MCF 10A (cell line): ENCODE results near the gene OR2C1. TPM values are rescaled to one million over a fixed set of nuclear protein-coding genes. Genes with fewer than 3 reads are reported as not detected.
A peak's percentile ranks its signal among the peaks of the same experiment; 100 is the strongest.

Source experiments
- BruUV-seq: library from RNA; stranded (reverse); fragments of 400-500 nt; replicated peaks from 2 replicates; lab custom pipeline; 2021; lab: Mats Ljungman, UMichigan
- CTCF ChIA-PET: fragments of 300-600 bp; sonication (Branson Sonifier 250); formaldehyde crosslinking; extraction: SDS; loops from one replicate; lab custom pipeline; 2021; ENCODE audit warnings: antibody characterized with exemption, inconsistent platforms; lab: Yijun Ruan, JAX
- POLR2A ChIA-PET: fragments of 300-600, 350-650 bp; sonication (Branson Sonifier 250); formaldehyde crosslinking; extraction: SDS; loops from one replicate; lab custom pipeline; 2020; ENCODE audit warnings: antibody characterized with exemption, inconsistent platforms; lab: Yijun Ruan, JAX
- DNase-seq: peaks from one replicate; pipeline ENCODE4 v3.0.0-alpha.2; 2018; ENCODE audit not compliant: unreplicated experiment
- H3K27ac Mint-ChIP-seq: one replicate; pipeline ENCODE4 v1.8.0; 2022; ENCODE audit warnings: mild to moderate bottlenecking, low read depth, mixed read lengths; ENCODE audit not compliant: unreplicated experiment
- H3K27me3 Mint-ChIP-seq: one replicate; pipeline ENCODE4 v1.8.0; 2022; ENCODE audit warnings: mixed read lengths; ENCODE audit not compliant: insufficient read depth, unreplicated experiment
- H3K36me3 Mint-ChIP-seq: one replicate; pipeline ENCODE4 v1.8.0; 2022; ENCODE audit warnings: mild to moderate bottlenecking, moderate library complexity, mixed read lengths; ENCODE audit not compliant: insufficient read depth, unreplicated experiment
- H3K4me1 Mint-ChIP-seq: one replicate; pipeline ENCODE4 v1.8.0; 2022; ENCODE audit warnings: mixed read lengths; ENCODE audit not compliant: insufficient read depth, unreplicated experiment
- H3K4me3 Mint-ChIP-seq: one replicate; pipeline ENCODE4 v1.8.0; 2022; ENCODE audit warnings: mild to moderate bottlenecking, moderate library complexity, mixed read lengths; ENCODE audit not compliant: unreplicated experiment
- H3K9me3 Mint-ChIP-seq: one replicate; pipeline ENCODE4 v1.8.0; 2022; ENCODE audit warnings: mixed read lengths; ENCODE audit not compliant: unreplicated experiment
- intact Hi-C: fragments of 100-400 bp; cut with micrococcal nuclease; formaldehyde crosslinking; loops from 2 replicates; pipeline ENCODE4 v1.14.1; 2022
- total RNA-seq: library from RNA; stranded (reverse); gene quantifications from 2 replicates; pipeline ENCODE4 v1.2.3, GENCODE V29; 2022
- TF ChIP-seq, protein P1 (sequence below): fragments of 200-600 bp; IDR thresholded peaks from one replicate; pipeline ENCODE4 v1.8.0; 2022; ENCODE audit warnings: antibody characterized with exemption, mild to moderate bottlenecking; ENCODE audit not compliant: unreplicated experiment

Gene OR2C1
- total RNA-seq, 1 experiment from 2014 or later: not detected

DNA sequence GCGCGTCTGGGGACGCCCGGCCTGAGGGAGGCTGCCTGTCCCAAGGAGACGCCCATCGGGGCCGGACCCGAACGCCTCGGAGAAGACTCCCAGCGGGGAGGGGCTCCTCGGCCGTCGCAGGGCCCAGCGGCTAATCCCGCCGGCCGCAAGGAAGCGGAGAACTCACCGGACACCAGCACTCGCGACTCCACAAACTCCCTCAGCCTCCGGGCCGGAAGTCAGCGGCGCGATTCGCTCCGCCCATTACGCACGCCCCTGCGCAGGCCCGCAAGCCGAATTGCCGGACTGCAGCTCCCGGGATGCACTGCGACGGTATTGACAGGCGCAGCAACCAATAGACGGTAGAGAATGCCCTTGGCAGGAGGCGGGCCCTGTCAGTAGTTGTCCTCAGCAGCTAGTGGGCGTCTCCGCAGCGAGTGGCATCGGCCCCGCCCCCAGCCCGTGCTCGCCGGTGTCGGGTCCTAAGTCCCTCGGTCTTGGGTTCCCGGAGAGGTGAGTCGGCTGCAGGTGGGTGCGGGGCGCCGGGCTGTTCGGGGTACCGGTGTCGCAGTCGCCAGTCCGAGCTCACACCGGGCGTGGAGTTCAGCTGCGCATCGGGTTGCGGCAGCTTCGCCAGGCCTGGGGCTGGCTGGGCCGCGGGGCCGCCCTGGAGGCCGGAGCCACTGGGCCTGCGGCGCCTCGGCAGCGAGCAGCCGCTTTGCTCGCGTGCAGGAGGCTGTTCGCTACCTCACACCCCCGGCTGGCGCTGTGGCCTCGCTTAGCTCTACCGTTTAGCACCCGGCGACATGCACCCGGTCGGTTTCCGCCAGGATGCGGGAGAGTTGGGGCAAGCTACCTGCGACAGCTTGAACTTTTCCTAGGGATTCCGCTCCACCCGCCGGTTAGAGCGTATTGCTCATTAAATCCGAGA is 45.3 kb downstream of the OR2C1 start, which contains the start of the genes ZNF174 and ZSCAN32:
Gene ZNF174, plus strand, starts transcription at position 437 of the 910 bp plus-strand sequence. CDS start 790 bp downstream, outside the sequence.
Gene ZSCAN32, minus strand, starts transcription at position 226 of the 910 bp plus-strand sequence. CDS start 3,447 bp downstream, outside the sequence.
- peaks cover 26% of the 10 kb centered on the region for H3K9me3 Mint-ChIP-seq
- BruUV-seq: TSS peak; percentile 54
- POLR2A ChIA-PET: interaction anchor here (0.5 to 4.2 kb wide), 30 partner anchors 8 to 267 kb away, joined by 3 to 53 read pairs (median 4); partner anchors contain the start of genes NAA60, TIGD7, ZNF213 and ZNF263
- peaks cover 57% of the 10 kb centered on the region for H3K36me3 Mint-ChIP-seq
- peaks cover 11% of the 10 kb centered on the region for H3K4me1 Mint-ChIP-seq
- peak; percentile 99 for DNase-seq
- intact Hi-C loops: loop anchor here (2.0 kb wide), 2 partner anchors 58 to 218 kb away; no protein-coding TSS in a partner anchor
- CTCF ChIA-PET: interaction anchor here (0.6 to 1.1 kb wide), 4 partner anchors 17 to 90 kb away, joined by 3 to 4 read pairs (median 3); no protein-coding TSS in a partner anchor
- no peaks in the 10 kb centered on the region for H3K27me3 Mint-ChIP-seq
- TF ChIP-seq, protein P1, sequence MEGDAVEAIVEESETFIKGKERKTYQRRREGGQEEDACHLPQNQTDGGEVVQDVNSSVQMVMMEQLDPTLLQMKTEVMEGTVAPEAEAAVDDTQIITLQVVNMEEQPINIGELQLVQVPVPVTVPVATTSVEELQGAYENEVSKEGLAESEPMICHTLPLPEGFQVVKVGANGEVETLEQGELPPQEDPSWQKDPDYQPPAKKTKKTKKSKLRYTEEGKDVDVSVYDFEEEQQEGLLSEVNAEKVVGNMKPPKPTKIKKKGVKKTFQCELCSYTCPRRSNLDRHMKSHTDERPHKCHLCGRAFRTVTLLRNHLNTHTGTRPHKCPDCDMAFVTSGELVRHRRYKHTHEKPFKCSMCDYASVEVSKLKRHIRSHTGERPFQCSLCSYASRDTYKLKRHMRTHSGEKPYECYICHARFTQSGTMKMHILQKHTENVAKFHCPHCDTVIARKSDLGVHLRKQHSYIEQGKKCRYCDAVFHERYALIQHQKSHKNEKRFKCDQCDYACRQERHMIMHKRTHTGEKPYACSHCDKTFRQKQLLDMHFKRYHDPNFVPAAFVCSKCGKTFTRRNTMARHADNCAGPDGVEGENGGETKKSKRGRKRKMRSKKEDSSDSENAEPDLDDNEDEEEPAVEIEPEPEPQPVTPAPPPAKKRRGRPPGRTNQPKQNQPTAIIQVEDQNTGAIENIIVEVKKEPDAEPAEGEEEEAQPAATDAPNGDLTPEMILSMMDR: no peak
- peak within 1 kb of the TSS; percentile 91 for H3K27ac Mint-ChIP-seq
- H3K4me3 Mint-ChIP-seq: peak within 1 kb of the TSS; percentile 92

DNA sequence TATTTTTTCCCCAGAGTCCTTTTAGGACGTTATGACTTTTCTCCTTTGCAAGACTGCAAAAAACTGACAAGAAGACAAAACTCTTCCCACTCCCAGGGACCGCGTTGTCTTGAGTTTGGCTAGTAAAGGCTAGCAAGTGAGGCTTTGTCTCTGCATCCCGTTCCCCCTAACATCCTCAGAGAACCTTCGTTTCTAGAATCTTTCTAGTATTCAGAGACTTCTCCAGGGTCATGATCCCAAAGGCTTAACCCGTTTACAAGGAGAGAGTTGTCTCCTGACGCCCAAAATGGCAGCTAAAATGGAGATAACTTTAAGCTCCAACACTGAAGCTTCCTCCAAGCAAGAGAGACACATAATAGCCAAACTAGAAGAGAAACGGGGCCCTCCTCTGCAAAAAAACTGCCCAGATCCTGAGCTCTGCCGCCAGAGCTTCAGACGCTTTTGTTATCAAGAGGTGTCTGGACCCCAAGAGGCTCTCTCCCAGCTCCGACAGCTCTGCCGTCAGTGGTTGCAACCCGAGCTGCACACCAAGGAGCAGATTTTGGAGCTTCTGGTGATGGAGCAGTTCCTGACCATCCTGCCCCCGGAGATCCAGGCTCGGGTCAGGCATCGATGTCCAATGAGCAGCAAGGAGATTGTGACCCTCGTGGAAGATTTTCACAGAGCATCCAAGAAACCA is 46.2 kb downstream of the OR2C1 start:
- Mint-ChIP-seq H3K4me3 (peak overlapping the region; percentile 92), H3K27me3 (no peaks in the 10 kb centered on the region), H3K4me1 (peaks cover 6% of the 10 kb centered on the region), H3K27ac (peak overlapping the region; percentile 91), H3K9me3 (peaks cover 26% of the 10 kb centered on the region), H3K36me3 (peaks cover 57% of the 10 kb centered on the region)
- POLR2A ChIA-PET: interaction anchor here (0.8 to 4.2 kb wide), 13 partner anchors 10 to 268 kb away, joined by 3 to 53 read pairs (median 6); partner anchors contain the start of genes NAA60, TIGD7, ZNF213 and ZNF263
- BruUV-seq: no TSS peak
- TF ChIP-seq, protein P1: no peak
- CTCF ChIA-PET: interaction anchor here (0.6 to 1.1 kb wide), 3 partner anchors 17 to 165 kb away, joined by 3 to 4 read pairs (median 3); no protein-coding TSS in a partner anchor
- no peak for DNase-seq
- intact Hi-C loops: loop anchor here (2.0 kb wide), 2 partner anchors 57 to 219 kb away; no protein-coding TSS in a partner anchor

Other genes with a start within 250 kb of the OR2C1 start
- gene ZNF205, start 243.3 kb upstream of the OR2C1 start, total RNA-seq: 11.8 and 12.1 TPM in 2 replicates
- gene ZNF213, start 220.9 kb upstream of the OR2C1 start, total RNA-seq: 19.7 and 20.7 TPM in 2 replicates
- gene OR1F1, start 167.7 kb upstream of the OR2C1 start, total RNA-seq: not detected in 2 replicates
- gene ZNF200, start 120.7 kb upstream of the OR2C1 start, total RNA-seq: 6.6 and 8.8 TPM in 2 replicates
- gene MEFV, start 99.3 kb upstream of the OR2C1 start, total RNA-seq: 0.49 and 0.72 TPM in 2 replicates
- gene ZNF263, start 72.4 kb upstream of the OR2C1 start, total RNA-seq: 28.3 and 30.9 TPM in 2 replicates
- gene TIGD7, start 50.5 kb upstream of the OR2C1 start, total RNA-seq: 3.4 and 5.5 TPM in 2 replicates
- gene ZNF75A, start 50.4 kb upstream of the OR2C1 start, total RNA-seq: 24.3 and 28.2 TPM in 2 replicates
- 17.5 and 18.1 TPM in 2 replicates for gene ZSCAN32, start 45.1 kb downstream of the OR2C1 start, total RNA-seq
- 7.5 and 8.9 TPM in 2 replicates for gene ZNF174, start 45.3 kb downstream of the OR2C1 start, total RNA-seq
- 2.3 and 2.5 TPM in 2 replicates for gene ZNF597, start 87.6 kb downstream of the OR2C1 start, total RNA-seq
- 38.6 and 40.8 TPM in 2 replicates for gene NAA60, start 87.8 kb downstream of the OR2C1 start, total RNA-seq
- not detected in 2 replicates for gene C16orf90, start 139.6 kb downstream of the OR2C1 start, total RNA-seq
- gene CLUAP1, start 145.1 kb downstream of the OR2C1 start, total RNA-seq: 29.5 and 33.1 TPM in 2 replicates
- not detected in 2 replicates for gene NLRC3, start 221.5 kb downstream of the OR2C1 start, total RNA-seq